ENCODE results near the gene WRAP73. TPM values are rescaled to one million over a fixed set of nuclear protein-coding genes. Genes with fewer than 3 reads are reported as not detected.

Gene WRAP73
- polyA plus RNA-seq, 1 experiment = 27.6 TPM

- ChIA-PET POLR2A (no interaction called here), CTCF (interaction anchor here (0.9 kb wide), 1 partner anchor 22 kb away, joined by 4 read pairs; no protein-coding TSS in a partner anchor)
- no peaks in the 10 kb centered on the region for H3K27me3 ChIP-seq (ENCODE audit: control insufficient read depth, insufficient read depth, low read length)
- H3K4me3 ChIP-seq (ENCODE audit: low read depth, low read length) = no peak overlapping the region
- DNase-seq (ENCODE audit: low read depth) = no peak
- TF ChIP-seq, protein P1, sequence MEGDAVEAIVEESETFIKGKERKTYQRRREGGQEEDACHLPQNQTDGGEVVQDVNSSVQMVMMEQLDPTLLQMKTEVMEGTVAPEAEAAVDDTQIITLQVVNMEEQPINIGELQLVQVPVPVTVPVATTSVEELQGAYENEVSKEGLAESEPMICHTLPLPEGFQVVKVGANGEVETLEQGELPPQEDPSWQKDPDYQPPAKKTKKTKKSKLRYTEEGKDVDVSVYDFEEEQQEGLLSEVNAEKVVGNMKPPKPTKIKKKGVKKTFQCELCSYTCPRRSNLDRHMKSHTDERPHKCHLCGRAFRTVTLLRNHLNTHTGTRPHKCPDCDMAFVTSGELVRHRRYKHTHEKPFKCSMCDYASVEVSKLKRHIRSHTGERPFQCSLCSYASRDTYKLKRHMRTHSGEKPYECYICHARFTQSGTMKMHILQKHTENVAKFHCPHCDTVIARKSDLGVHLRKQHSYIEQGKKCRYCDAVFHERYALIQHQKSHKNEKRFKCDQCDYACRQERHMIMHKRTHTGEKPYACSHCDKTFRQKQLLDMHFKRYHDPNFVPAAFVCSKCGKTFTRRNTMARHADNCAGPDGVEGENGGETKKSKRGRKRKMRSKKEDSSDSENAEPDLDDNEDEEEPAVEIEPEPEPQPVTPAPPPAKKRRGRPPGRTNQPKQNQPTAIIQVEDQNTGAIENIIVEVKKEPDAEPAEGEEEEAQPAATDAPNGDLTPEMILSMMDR (IDR thresholded peaks at IDR 0.05; ENCODE audit: insufficient read depth, low read depth, low read length) = no peak
- no peaks in the 10 kb centered on the region for H3K36me3 ChIP-seq (ENCODE audit: control insufficient read depth, insufficient read depth, low read length)
These were observed 53.0 kb downstream of the WRAP73 start for GRCh38 chr1:3596663-3597598.

GRCh38 chr1:3595949-3596348 is 54.0 kb downstream of the WRAP73 start:
- no peaks in the 10 kb centered on the region for H3K36me3 ChIP-seq (ENCODE audit: control insufficient read depth, insufficient read depth, low read length)
- no peak overlapping the region for H3K4me3 ChIP-seq (ENCODE audit: low read depth, low read length)
- TF ChIP-seq, protein P1 (IDR thresholded peaks at IDR 0.05; ENCODE audit: insufficient read depth, low read depth, low read length) = no peak
- ChIA-PET POLR2A (no interaction called here), CTCF (no interaction called here)
- no peaks in the 10 kb centered on the region for H3K27me3 ChIP-seq (ENCODE audit: control insufficient read depth, insufficient read depth, low read length)
- DNase-seq (ENCODE audit: low read depth) = no peak

GRCh38 chr1:3594706-3595377 is 55.1 kb downstream of the WRAP73 start:
- no peaks in the 10 kb centered on the region for H3K27me3 ChIP-seq (ENCODE audit: control insufficient read depth, insufficient read depth, low read length)
- H3K36me3 ChIP-seq (ENCODE audit: control insufficient read depth, insufficient read depth, low read length) = no peaks in the 10 kb centered on the region
- ChIA-PET CTCF (no interaction called here), POLR2A (no interaction called here)
- H3K4me3 ChIP-seq (ENCODE audit: low read depth, low read length) = no peak overlapping the region
- DNase-seq (ENCODE audit: low read depth) = no peak
- TF ChIP-seq, protein P1 (IDR thresholded peaks at IDR 0.05; ENCODE audit: insufficient read depth, low read depth, low read length) = no peak

DNA sequence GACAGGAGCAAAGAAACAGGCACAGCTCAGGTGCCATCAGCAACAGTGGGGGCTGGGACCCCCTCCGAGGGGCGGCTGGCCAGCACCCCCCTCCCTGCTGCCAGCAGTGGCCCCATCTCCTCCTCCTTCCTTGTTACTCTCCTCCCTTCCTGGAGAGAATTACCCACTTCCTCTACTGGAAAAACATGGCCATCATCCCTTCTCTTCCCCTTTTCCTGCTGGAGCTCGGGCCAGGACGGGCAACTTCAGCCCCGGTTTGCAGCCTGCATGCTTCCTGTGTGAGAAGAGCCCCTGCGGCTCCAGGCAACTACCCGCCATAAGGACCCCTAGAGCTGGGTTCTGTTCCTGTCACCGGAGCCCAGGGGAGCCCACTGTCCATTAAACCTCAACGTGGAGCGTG is 56.2 kb downstream of the WRAP73 start:
- ChIA-PET CTCF (interaction anchor here (1.1 to 1.5 kb wide), 3 partner anchors 25 to 121 kb away, joined by 3 read pairs; no protein-coding TSS in a partner anchor), POLR2A (no interaction called here)
- TF ChIP-seq, protein P1 (IDR thresholded peaks at IDR 0.05; ENCODE audit: insufficient read depth, low read depth, low read length) = no peak
- Histone ChIP-seq H3K4me3 (ENCODE audit: low read depth, low read length) (no peak overlapping the region), H3K27me3 (ENCODE audit: control insufficient read depth, insufficient read depth, low read length) (no peaks in the 10 kb centered on the region), H3K36me3 (ENCODE audit: control insufficient read depth, insufficient read depth, low read length) (no peaks in the 10 kb centered on the region)
- no peak for DNase-seq (ENCODE audit: low read depth)

DNA sequence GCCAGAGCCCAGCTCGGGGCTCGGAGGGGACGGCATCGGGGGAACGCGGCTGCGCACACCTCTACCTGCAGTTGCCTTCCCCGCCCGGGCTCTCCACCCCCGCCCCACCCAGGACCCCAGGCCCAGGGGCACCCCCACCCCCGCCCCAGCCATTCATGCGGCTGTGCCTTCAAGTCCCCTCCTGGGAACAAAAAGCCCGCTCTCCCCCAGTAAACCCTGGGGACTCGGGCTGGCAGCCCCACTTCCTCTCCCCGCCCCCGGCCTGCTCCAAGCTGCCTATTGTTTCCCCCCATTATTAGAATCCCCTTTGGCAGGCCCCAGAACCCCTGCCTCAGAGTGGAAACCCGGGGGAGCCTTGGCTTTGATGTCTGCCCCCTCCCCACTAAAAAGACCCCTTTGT is 56.6 kb downstream of the WRAP73 start:
- no peaks in the 10 kb centered on the region for H3K27me3 ChIP-seq (ENCODE audit: control insufficient read depth, insufficient read depth, low read length)
- DNase-seq (ENCODE audit: low read depth) = no peak
- TF ChIP-seq, protein P1 (IDR thresholded peaks at IDR 0.05; ENCODE audit: insufficient read depth, low read depth, low read length) = no peak
- H3K36me3 ChIP-seq (ENCODE audit: control insufficient read depth, insufficient read depth, low read length) = no peaks in the 10 kb centered on the region
- POLR2A ChIA-PET = no interaction called here
- CTCF ChIA-PET = interaction anchor here (1.1 to 1.5 kb wide), 3 partner anchors 26 to 121 kb away, joined by 3 read pairs; no protein-coding TSS in a partner anchor
- H3K4me3 ChIP-seq (ENCODE audit: low read depth, low read length) = no peak overlapping the region
